22Rv1 (cell line): ENCODE measurements around the gene SCYGR1.

ENCODE experiments used
- ZFX ChIP-seq: fragments of 450-650 bp; IDR thresholded peaks from 2 replicates; pipeline ENCODE4 v1.6.1; 2017; ENCODE audit warnings: antibody characterized with exemption, borderline replicate concordance
- TF ChIP-seq, protein P1 (sequence below): fragments of 450-650 bp; IDR thresholded peaks from 2 replicates; pipeline ENCODE4 v1.5.1; 2017; ENCODE audit warnings: mild to moderate bottlenecking

DNA sequence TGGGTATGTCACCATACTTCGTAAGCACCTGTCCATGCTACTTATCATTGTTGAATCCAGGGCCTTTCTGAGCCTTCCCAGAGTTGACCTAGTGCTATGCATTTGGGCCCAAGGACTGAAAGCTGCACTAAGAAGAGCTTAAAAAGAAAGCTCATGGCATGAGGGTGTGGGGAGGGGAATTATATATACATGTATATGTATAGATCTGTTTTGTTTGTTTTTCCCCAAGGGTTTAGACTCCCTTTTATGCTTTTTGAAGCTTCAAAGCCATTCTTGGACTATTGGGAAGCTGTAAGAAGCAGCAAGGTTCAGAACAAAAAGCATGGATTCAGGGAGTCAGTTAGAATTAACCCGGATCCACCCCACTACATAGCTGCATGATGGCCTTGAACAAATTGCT is 39.4 kb downstream of the SCYGR1 start:
- TF ChIP-seq, protein P1, sequence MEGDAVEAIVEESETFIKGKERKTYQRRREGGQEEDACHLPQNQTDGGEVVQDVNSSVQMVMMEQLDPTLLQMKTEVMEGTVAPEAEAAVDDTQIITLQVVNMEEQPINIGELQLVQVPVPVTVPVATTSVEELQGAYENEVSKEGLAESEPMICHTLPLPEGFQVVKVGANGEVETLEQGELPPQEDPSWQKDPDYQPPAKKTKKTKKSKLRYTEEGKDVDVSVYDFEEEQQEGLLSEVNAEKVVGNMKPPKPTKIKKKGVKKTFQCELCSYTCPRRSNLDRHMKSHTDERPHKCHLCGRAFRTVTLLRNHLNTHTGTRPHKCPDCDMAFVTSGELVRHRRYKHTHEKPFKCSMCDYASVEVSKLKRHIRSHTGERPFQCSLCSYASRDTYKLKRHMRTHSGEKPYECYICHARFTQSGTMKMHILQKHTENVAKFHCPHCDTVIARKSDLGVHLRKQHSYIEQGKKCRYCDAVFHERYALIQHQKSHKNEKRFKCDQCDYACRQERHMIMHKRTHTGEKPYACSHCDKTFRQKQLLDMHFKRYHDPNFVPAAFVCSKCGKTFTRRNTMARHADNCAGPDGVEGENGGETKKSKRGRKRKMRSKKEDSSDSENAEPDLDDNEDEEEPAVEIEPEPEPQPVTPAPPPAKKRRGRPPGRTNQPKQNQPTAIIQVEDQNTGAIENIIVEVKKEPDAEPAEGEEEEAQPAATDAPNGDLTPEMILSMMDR: no peak
- no peak for TF ChIP-seq ZFX
